Activated T-cell treated with anti-CD3 and anti-CD28 coated beads for 1 hour (primary cell): ENCODE measurements around the gene MAP4K5.

Source experiments
- DNase-seq: peaks from one replicate; pipeline ENCODE4 v3.0.0-alpha.2; 2020; ENCODE audit warnings: low read depth

The MAP4K5 gene

GRCh38 chr14:50399251-50400032 is 132.9 kb downstream of the MAP4K5 start:
- no peak for DNase-seq

GRCh38 chr14:50398189-50398580 is 134.2 kb downstream of the MAP4K5 start:
- DNase-seq: no peak

GRCh38 chr14:50397390-50398188 is 134.8 kb downstream of the MAP4K5 start:
- DNase-seq: no peak

- peak; percentile 11 for DNase-seq
Observed at GRCh38 chr14:50396631-50397389, 135.6 kb downstream of the MAP4K5 start, which contains the start of gene CDKL1. TSS of gene CDKL1 (minus strand) at chr14:50396881. CDS start at chr14:50395868, 1,013 bp downstream.

GRCh38 chr14:50395448-50395847 is 136.9 kb downstream of the MAP4K5 start:
- DNase-seq: no peak

- DNase-seq: no peak
Observed at GRCh38 chr14:50394713-50395112, 137.7 kb downstream of the MAP4K5 start.

GRCh38 chr14:50389668-50390441 is 142.5 kb downstream of the MAP4K5 start:
- no peak for DNase-seq

- DNase-seq: no peak
Observed at GRCh38 chr14:50388256-50388931, 144.0 kb downstream of the MAP4K5 start.

- DNase-seq: no peak
Observed at GRCh38 chr14:50387548-50387947, 144.8 kb downstream of the MAP4K5 start.

- DNase-seq: no peak
Observed at GRCh38 chr14:50383618-50384225, 148.6 kb downstream of the MAP4K5 start.

- DNase-seq: no peak
Observed at GRCh38 chr14:50381823-50382287, 150.5 kb downstream of the MAP4K5 start.

GRCh38 chr14:50381008-50381407 is 151.4 kb downstream of the MAP4K5 start:
- DNase-seq: no peak

- DNase-seq: no peak
Observed at GRCh38 chr14:50380455-50380854, 151.9 kb downstream of the MAP4K5 start.

- DNase-seq: no peak
Observed at GRCh38 chr14:50379563-50379962, 152.8 kb downstream of the MAP4K5 start.

GRCh38 chr14:50377550-50378085 is 154.8 kb downstream of the MAP4K5 start:
- DNase-seq: no peak

GRCh38 chr14:50375760-50376159 is 156.6 kb downstream of the MAP4K5 start:
- no peak for DNase-seq

GRCh38 chr14:50373959-50374358 is 158.4 kb downstream of the MAP4K5 start:
- DNase-seq: no peak

GRCh38 chr14:50371546-50371945 is 160.8 kb downstream of the MAP4K5 start:
- no peak for DNase-seq
